Tibial artery (tissue), 4 donors: Measurements from ENCODE around the gene ZSWIM6.

Experiments
- DNase-seq, 2 donors: peaks; one replicate each; pipeline ENCODE4 v3.0.0-alpha.2; 2019
- H3K27ac ChIP-seq, 2 donors: fragments of 200-600 bp; sonication (generic) in 1 of 2; 1 replicate in 1 of 2; 2 replicates in 1 of 2; pipeline ENCODE4 v1.5.1; 2018 to 2019; ENCODE audit warnings: mild to moderate bottlenecking in 1 of 2
- H3K27me3 ChIP-seq, 2 donors: fragments of 200-600 bp; sonication (generic) in 1 of 2; one replicate each; pipeline versions ENCODE4 v1.5.1 to v1.6.0; 2016 to 2019
- H3K36me3 ChIP-seq, 3 donors: fragments of 200-600 bp; sonication (generic) in 2 of 3; one replicate each; pipeline ENCODE4 v1.5.1; 2016 to 2019; ENCODE audit warnings: mild to moderate bottlenecking in 2 of 3
- H3K4me1 ChIP-seq, 4 donors: fragments of 200-600 bp; sonication (generic) in 2 of 4; 1 replicate in 3 of 4; 2 replicates in 1 of 4; pipeline ENCODE4 v1.5.1; 2016 to 2019
- H3K4me3 ChIP-seq, 2 donors: fragments of 200-600 bp; sonication (generic) in 1 of 2; 1 replicate in 1 of 2; 2 replicates in 1 of 2; pipeline ENCODE4 v1.5.1; 2018 to 2019; ENCODE audit warnings: mild to moderate bottlenecking in 2 of 2
- H3K9me3 ChIP-seq, 3 donors: fragments of 200-600 bp; sonication (generic) in 1 of 3; one replicate each; pipeline ENCODE4 v1.5.1; 2016 to 2019
- CTCF ChIP-seq, 2 experiments: fragments of 200-600 bp in 1 of 2; fragments of 450-650 bp in 1 of 2; IDR thresholded peaks; one replicate each; pipeline ENCODE4 v1.5.1; 2017 to 2019; ENCODE audit warnings: antibody characterized with exemption in 2 of 2, mild to moderate bottlenecking in 1 of 2, moderate library complexity in 1 of 2
- intact Hi-C: fragments of 100-400 bp; cut with DNase I; formaldehyde crosslinking; loops from one replicate; pipeline ENCODE4 v1.15.0; 2023; ENCODE audit warnings: low total_unique reads

ZSWIM6 gene

GRCh38 chr5:61423487-61424145 lies 91.6 kb downstream of the ZSWIM6 start:
- no peak overlapping the region for H3K27ac ChIP-seq

GRCh38 chr5:61425918-61426317 lies 93.9 kb downstream of the ZSWIM6 start:
- no peak for DNase-seq
- intact Hi-C loops: no loop called here
- Histone ChIP-seq H3K9me3 (no peaks in the 10 kb centered on the region), H3K27ac (no peak overlapping the region), H3K4me1 (peaks cover 0 to 28% (median 12%) of the 10 kb centered on the region in 4 donors), H3K36me3 (no peaks in the 10 kb centered on the region), H3K4me3 (no peak overlapping the region), H3K27me3 (no peaks in the 10 kb centered on the region)
- no peak for TF ChIP-seq CTCF (IDR thresholded peaks at IDR 0.05)

More at GRCh38 chr5:61423487-61424145, 91.6 kb downstream of the ZSWIM6 start:
- Histone ChIP-seq H3K4me1 (peaks cover 0 to 34% (median 12%) of the 10 kb centered on the region in 4 donors), H3K27me3 (no peaks in the 10 kb centered on the region), H3K9me3 (no peaks in the 10 kb centered on the region), H3K36me3 (no peaks in the 10 kb centered on the region), H3K4me3 (no peak overlapping the region)
- intact Hi-C loops: no loop called here
- no peak for DNase-seq
- TF ChIP-seq CTCF (IDR thresholded peaks at IDR 0.05): no peak

DNA sequence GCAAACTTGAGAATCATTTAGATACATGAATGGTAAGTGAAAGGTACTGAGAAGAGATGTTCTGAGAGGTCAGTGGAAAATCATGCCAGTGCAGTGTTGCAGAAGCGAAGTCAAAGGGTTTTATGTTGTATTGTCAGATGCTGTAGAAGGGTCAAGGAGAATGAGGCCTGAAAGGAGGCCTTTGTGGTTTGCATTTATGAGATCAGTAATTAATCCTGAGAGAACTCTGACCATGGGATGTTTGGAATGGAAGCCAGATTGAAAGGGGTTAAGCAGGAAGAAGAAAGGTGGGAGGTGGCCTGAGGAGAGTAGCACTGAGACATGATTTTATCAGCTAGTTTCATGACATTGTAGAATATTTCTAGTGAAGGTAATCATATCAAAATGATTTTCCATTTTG lies 97.8 kb downstream of the ZSWIM6 start:
- H3K4me1 ChIP-seq: peaks cover 0 to 10% (median 5%) of the 10 kb centered on the region in 4 donors
- no peak for DNase-seq
- intact Hi-C loops: no loop called here
- H3K27me3 ChIP-seq: no peaks in the 10 kb centered on the region
- H3K9me3 ChIP-seq: no peaks in the 10 kb centered on the region
- no peak for TF ChIP-seq CTCF (IDR thresholded peaks at IDR 0.05)
- no peaks in the 10 kb centered on the region for H3K36me3 ChIP-seq
- no peak overlapping the region for H3K27ac ChIP-seq
- H3K4me3 ChIP-seq: no peak overlapping the region

DNA sequence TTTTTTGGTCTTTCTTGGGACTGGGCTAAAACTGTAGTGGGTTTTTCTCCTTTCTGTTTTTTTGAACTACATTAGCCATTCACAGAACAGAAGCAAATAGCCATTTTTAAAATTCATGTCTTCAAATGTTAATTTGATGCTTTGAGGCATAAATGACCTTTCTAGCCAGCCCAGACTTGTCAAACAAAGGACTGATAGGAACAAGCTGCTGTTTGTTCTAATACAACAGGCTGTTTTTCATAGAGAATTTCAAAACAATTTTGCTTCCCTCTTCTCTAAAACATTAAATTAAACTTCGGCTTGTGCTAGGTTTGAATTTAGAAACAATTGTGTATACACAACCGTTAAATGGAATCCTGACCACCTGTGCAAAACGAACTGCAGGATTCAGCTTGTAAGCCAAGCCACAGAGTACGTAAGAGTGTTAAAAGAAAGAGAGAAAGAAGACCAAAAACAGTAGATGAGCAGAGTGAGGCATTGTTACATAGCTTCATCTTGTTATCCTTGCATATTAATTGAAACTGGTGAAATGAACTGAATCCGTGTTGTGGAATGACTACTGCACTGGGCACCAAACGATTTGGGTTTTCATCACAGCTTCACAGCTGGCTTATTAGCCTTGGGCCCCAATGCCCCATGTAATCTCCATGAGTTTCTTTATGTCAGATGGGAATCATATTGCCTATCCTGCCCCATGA lies 100.0 kb downstream of the ZSWIM6 start:
- Histone ChIP-seq H3K27me3 (no peaks in the 10 kb centered on the region), H3K4me1 (peaks cover 0 to 3% (median 0%) of the 10 kb centered on the region in 4 donors), H3K9me3 (no peaks in the 10 kb centered on the region), H3K27ac (no peak overlapping the region), H3K36me3 (no peaks in the 10 kb centered on the region), H3K4me3 (no peak overlapping the region)
- no peak for DNase-seq
- intact Hi-C loops: no loop called here
- TF ChIP-seq CTCF (IDR thresholded peaks at IDR 0.05): no peak

DNA sequence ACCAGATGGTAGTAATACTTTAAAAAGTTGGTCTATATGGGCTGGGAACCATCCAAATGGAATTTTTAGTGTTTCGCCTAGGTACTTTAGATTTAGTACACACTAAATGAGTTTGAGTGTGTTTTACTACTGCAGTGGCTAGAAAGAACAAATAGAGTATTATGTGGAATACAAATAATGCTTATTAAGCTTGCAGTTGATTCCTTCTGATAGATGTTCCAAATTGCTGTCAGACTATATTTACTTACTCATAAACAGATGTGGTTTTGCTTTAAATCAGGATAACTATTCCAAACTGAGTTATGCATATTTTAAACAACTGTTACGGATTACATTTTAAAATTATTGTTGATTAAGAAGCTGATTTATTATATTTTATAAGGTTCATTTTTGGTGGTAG lies 103.3 kb downstream of the ZSWIM6 start:
- H3K27ac ChIP-seq: no peak overlapping the region
- H3K4me1 ChIP-seq: peaks cover 0 to 3% (median 0%) of the 10 kb centered on the region in 4 donors
- intact Hi-C loops: no loop called here
- H3K4me3 ChIP-seq: no peak overlapping the region
- no peaks in the 10 kb centered on the region for H3K27me3 ChIP-seq
- H3K36me3 ChIP-seq: no peaks in the 10 kb centered on the region
- no peaks in the 10 kb centered on the region for H3K9me3 ChIP-seq
- no peak for TF ChIP-seq CTCF (IDR thresholded peaks at IDR 0.05)
- DNase-seq: no peak
